Measurements from ENCODE around the gene HEATR3.

Gene HEATR3

DNA sequence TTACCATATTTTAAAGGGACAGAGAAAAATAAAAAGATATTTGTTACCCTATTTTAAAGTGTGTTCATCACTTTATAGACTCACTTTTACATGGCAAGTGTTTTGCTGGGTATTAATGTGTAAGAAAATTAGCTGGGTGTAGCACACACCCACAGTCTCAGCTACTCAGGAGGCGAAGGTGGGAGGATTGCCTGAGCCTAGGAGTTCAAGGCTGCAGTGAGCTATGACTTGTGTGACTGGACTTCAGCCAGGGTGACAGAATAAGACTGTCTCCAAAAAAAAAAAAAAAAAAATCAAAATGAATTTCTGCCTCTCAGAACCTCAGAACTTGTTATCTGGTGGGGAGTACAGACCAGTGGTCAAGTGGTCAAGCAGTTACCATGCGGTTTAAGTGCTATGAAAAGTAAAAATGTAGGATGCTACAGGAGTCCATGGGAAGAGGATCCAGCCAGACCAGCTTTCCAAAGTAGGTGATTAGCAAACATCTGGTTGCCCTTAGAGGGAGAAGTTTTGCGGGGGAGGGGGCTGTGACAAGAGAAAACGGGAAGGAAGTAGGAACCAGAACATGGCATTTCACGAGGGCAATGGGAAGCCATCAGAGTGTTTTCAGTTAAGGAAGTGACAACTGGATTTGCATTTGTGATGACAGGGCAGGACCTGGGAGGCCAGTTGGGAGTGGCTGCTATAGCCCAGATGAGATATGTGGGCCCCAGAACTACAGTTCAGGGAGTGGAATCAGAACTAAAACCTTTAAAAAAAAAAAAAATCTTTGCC is 26.8 kb upstream of the HEATR3 start:
- TF ChIP-seq, protein P1, sequence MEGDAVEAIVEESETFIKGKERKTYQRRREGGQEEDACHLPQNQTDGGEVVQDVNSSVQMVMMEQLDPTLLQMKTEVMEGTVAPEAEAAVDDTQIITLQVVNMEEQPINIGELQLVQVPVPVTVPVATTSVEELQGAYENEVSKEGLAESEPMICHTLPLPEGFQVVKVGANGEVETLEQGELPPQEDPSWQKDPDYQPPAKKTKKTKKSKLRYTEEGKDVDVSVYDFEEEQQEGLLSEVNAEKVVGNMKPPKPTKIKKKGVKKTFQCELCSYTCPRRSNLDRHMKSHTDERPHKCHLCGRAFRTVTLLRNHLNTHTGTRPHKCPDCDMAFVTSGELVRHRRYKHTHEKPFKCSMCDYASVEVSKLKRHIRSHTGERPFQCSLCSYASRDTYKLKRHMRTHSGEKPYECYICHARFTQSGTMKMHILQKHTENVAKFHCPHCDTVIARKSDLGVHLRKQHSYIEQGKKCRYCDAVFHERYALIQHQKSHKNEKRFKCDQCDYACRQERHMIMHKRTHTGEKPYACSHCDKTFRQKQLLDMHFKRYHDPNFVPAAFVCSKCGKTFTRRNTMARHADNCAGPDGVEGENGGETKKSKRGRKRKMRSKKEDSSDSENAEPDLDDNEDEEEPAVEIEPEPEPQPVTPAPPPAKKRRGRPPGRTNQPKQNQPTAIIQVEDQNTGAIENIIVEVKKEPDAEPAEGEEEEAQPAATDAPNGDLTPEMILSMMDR (IDR thresholded peaks at IDR 0.05; ENCODE audit: control insufficient read depth, insufficient read depth, low read depth, low read length, missing control alignments), result no peak
- DNase-seq (ENCODE audit: low read depth), result no peak
- no peak overlapping the region for H3K4me3 ChIP-seq (ENCODE audit: control insufficient read depth, low read depth, low read length)

DNA sequence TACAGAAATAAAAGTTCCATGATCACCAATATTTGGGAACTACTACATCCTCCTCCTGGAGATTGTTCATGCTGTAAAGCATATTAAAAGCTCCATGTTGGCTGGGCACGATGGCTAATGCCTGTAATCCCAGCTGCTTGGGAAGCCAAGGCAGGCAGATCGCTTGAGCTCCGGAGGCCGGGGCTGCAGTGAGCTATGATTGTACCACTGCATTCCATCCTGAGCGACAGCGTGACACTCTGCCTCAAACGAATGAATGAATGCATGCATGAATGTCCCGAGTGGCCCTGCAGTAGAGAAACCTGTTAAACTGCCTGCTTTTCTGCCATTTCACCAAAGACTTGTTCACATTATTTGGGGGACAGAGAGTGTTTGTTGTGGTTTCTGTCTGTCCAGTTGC is 25.8 kb upstream of the HEATR3 start:
- no peak overlapping the region for H3K4me3 ChIP-seq (ENCODE audit: control insufficient read depth, low read depth, low read length)
- no peak for DNase-seq (ENCODE audit: low read depth)
- TF ChIP-seq, protein P1 (IDR thresholded peaks at IDR 0.05; ENCODE audit: control insufficient read depth, insufficient read depth, low read depth, low read length, missing control alignments), result no peak

DNA sequence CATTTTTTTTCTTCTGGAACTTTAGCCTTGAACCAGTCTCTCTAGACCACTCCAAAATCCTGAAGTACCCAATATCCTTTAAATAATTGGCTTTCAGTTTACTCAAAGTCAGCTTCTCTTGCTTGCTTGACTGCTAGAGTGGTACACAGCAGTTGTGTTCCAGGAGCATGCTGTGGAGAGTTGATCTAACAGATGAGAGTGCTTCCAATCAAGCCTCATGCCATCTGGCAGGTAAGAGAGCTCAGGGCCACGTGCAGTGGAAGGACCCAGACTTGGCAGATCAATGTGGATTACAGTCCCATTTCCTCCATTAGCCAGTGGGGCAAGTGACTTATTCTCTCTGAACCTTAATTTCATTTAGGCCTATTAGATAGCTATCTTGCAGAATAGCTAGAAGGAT is 25.1 kb upstream of the HEATR3 start:
- TF ChIP-seq, protein P1 (IDR thresholded peaks at IDR 0.05; ENCODE audit: control insufficient read depth, insufficient read depth, low read depth, low read length, missing control alignments), result no peak
- H3K4me3 ChIP-seq (ENCODE audit: control insufficient read depth, low read depth, low read length), result no peak overlapping the region
- no peak for DNase-seq (ENCODE audit: low read depth)

DNA sequence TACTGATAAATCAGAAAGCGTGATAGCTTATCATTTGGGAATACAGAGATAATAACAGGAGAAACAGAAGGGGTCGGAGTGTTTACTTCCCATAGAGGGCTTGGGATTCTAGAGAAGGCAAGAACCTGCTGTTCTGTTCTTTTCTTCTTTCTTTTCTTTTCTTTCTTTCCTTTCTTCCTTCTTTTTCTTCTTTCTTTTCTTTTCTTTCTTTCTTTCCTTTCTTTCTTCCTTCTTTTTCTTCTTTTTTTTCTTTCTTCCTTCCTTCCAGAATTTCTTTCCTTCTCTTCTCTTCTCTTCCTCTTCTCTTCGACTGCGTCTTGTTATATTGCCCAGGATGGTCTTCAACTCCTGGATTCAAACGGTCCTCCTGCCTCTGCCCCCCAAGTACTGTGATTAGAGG is 22.4 kb upstream of the HEATR3 start:
- no peak for DNase-seq (ENCODE audit: low read depth)
- no peak overlapping the region for H3K4me3 ChIP-seq (ENCODE audit: control insufficient read depth, low read depth, low read length)
- TF ChIP-seq, protein P1 (IDR thresholded peaks at IDR 0.05; ENCODE audit: control insufficient read depth, insufficient read depth, low read depth, low read length, missing control alignments), result no peak

DNA sequence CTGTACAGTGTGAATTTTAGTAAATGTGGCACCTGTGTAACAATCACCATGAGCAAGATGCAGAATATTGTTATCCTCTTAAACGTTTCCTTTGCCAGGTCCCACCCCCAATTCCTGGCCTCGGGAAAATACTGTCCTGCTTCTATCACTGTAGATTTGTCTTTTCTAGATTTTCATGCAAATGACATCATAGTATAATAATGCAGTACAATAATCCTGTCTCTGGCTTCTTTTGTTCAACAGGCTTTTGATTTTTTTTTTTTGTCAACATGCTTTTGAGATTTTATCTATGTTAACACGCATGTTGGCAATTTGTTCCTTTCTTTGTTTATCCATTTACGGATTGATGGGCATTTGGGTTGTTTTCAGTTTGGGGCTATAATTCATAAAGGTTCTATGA is 20.4 kb upstream of the HEATR3 start:
- TF ChIP-seq, protein P1 (IDR thresholded peaks at IDR 0.05; ENCODE audit: control insufficient read depth, insufficient read depth, low read depth, low read length, missing control alignments), result no peak
- no peak for DNase-seq (ENCODE audit: low read depth)
- no peak overlapping the region for H3K4me3 ChIP-seq (ENCODE audit: control insufficient read depth, low read depth, low read length)

DNA sequence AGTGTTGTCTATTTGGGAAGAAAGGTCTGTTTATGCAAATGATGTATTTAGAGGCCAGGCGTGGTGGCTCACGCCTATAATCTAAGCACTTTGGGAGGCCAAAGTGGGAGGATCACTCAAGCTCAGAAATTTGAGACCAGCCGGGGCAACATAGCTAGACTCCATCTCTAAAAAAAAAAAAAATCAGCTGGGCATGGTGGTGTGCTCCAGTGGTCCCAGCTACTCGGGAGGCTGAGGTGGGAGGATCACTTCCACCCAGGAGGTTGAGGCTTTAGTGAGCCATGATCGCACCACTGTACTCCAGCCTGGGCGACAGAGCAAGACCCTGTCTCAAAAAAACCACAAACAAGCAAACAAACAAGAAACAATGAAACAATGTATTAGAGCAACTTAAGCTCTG is 18.9 kb upstream of the HEATR3 start:
- DNase-seq (ENCODE audit: low read depth), result no peak
- no peak overlapping the region for H3K4me3 ChIP-seq (ENCODE audit: control insufficient read depth, low read depth, low read length)
- TF ChIP-seq, protein P1 (IDR thresholded peaks at IDR 0.05; ENCODE audit: control insufficient read depth, insufficient read depth, low read depth, low read length, missing control alignments), result no peak
